Hematopoietic multipotent progenitor cell treated with erythropoietin and hydrocortisone succinate and interleukin-3 and kit ligand, for 15 days (in vitro differentiated cells): Measurements from ENCODE around the gene CYP4F8.
A peak's percentile ranks its signal among the peaks of the same experiment; 100 is the strongest.
"Not testable (repeated sequence)": the region's sequence is repeated elsewhere in the genome, so short reads cannot be mapped to it uniquely, and the experiment has no call there.

Source experiments
- DNase-seq: peaks from one replicate; pipeline ENCODE4 v3.0.0-alpha.2; 2015; ENCODE audit warnings: low spot score

CYP4F8 gene, protein sequence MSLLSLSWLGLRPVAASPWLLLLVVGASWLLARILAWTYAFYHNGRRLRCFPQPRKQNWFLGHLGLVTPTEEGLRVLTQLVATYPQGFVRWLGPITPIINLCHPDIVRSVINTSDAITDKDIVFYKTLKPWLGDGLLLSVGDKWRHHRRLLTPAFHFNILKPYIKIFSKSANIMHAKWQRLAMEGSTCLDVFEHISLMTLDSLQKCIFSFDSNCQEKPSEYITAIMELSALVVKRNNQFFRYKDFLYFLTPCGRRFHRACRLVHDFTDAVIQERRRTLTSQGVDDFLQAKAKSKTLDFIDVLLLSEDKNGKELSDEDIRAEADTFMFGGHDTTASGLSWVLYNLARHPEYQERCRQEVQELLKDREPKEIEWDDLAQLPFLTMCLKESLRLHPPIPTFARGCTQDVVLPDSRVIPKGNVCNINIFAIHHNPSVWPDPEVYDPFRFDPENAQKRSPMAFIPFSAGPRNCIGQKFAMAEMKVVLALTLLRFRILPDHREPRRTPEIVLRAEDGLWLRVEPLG

DNA sequence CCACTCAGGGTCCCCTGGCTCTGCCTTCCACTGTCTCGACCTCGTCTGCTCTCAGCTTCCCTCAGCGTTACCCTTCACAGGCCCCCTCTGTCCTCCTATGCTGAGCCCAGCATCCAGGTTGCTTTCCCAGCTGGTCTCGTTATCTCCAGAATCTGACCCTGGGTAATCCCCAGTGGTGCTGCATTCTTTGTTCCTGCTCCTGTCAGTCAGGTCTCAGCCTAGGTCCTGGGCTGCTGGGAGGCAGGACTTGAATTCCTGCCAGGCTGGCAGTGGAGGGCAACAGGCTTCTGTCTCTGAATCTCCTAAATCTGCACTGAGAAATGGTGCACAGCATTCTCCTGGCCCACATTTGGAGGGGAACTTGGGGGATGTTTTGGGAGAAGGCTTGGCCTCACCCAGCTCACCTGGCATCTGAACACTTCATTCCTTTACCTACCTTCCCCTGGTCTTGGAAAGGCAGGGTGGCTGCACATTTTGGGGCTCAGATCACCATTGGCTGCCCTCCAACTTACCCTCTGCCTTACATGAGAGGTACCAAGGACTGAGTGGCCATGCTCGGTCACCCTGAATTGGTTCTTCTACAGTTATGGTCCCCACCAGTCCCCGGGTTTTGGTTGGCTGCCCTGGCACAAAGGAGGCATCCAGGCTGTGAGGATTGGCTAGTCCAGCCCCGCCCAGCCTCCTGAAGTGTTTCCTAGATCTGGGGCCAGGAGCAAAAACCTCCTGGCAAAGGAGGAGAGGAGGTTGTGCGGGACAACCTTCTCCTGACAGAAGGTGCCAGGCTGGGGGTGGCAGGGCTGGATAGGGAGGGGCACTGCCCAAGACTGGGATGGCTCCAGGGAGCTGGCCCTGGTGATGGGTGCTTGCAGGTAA lies at the start of gene CYP4F8:
TSS of gene CYP4F8 (plus strand) at position 712 of the 873 bp plus-strand sequence. CDS start 399 bp downstream, outside the sequence.
- no peak for DNase-seq

DNA sequence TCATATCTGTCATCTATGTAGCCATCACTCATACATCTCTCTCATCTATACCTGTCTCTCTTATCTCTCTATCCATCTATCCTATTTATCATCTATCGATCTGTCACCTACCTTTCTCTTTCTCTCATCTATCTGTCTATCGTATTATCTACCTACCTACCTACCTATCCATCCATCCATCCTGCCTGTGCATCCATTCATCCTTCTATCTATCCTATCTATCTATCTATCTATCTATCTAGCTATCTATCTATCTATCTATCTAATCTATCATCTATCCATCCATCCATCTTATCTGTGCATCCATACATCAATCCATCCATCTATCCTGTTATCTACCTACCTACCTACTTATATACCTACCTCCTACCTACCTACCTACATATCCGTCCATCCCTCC lies 44.6 kb upstream of the CYP4F8 start:
- no peak for DNase-seq

DNA sequence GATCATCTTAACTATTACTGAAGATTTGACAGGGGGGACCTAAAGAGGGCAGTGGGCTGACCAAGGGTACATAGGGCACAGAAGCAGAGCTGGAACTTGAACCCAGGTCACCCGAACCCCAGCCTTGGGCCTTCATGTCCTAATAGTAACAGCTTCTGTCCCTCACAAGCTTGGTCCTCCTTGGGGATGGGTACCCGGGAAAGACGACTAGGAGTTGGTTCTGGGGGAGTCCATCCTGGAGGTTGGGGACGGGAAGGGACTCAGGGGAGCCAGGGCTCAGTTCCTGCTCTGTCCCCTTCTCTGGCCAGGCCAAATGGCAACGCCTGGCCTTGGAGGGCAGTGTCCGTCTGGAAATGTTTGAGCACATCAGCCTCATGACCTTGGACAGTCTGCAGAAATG lies 39.6 kb upstream of the CYP4F8 start:
- DNase-seq, result no peak

DNA sequence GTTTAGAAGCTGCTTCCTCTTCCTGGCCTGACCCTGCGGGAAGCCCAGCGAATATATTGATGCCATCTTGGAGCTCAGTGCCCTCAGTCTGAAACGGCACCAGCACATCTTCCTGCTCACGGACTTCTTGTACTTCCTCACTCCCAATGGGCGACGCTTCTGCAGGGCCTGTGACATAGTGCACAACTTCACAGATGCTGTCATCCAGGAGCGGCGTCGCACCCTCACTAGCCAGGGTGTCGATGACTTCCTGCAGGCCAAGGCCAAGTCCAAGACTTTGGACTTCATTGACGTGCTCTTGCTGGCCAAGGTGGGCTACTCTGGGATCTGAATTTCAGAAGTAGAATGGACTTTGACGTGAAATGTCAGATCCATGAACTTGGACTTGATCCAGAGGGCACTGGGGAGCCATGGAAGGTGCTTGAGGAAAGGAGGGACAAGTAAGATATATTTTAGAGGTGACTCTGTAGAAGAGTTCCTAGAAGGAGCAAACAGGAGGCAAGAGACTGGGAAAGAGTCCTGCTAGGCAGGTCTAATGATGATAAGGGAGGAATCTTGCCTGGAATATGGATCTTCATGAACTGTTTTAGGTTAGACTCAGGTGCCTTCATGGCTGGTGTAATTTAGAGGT lies 38.4 kb upstream of the CYP4F8 start:
- no peak for DNase-seq

DNA sequence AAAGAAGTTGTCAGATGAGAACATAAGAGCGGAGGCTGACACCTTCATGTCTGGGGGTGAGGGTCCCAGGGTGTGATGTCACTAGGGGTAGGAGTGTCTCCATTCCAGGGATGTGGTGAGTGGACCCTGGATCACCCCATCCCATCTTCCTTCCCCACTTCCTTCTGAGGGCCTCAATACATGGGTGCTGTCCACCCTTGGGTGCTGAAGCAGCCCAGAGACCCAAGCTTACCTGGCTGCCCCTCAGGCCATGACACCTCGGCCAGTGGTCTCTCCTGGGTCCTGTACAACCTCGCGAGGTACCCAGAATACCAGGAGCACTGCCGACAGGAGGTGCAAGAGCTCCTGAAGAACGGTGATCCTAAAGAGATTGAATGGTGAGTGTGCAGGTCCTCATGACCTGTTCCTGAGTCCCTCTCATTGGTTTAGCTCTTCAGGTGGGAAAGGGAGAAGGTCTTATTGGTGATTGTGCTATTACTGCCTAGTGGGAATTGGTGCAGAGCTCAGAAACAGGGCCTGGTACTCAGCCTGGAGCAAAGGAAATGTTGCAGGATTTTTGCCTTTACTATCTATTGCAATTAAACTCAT lies 37.7 kb upstream of the CYP4F8 start:
- no peak for DNase-seq

DNA sequence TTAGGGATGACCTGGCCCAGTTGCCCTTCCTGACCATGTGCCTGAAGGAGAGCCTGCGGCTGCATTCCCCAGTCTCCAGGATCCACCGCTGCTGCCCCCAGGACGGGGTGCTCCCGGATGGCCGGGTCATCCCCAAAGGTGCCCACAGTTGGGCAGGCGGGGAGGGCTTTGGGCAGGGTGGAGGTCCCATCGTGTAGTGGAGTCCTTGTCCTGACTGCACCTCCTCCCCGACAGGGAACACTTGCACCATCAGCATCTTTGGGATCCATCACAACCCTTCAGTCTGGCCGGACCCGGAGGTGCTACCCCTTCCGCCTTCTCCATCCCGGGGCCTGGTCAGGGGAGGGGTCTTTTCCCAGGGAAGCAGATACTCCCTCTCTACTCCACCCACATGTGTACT lies 31.7 kb upstream of the CYP4F8 start:
- no peak for DNase-seq

DNA sequence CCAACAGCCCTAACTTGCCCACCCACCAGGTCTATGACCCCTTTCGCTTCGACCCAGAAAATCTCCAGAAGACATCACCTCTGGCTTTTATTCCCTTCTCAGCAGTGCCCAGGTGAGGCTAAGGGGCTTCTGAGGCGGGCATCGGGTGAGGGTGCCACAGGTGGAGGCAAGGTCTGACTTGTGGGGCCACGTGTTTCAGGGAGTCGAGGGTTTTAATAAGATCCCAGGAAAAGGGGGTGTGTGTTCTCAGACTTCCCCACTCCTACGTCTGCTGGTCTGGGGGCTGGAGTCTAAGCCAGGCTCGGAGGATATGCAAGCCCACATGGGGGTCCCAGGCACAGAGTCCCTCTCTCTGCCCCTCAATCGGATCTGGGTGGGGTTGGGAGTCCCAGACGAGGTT lies 30.9 kb upstream of the CYP4F8 start:
- DNase-seq, result no peak

DNA sequence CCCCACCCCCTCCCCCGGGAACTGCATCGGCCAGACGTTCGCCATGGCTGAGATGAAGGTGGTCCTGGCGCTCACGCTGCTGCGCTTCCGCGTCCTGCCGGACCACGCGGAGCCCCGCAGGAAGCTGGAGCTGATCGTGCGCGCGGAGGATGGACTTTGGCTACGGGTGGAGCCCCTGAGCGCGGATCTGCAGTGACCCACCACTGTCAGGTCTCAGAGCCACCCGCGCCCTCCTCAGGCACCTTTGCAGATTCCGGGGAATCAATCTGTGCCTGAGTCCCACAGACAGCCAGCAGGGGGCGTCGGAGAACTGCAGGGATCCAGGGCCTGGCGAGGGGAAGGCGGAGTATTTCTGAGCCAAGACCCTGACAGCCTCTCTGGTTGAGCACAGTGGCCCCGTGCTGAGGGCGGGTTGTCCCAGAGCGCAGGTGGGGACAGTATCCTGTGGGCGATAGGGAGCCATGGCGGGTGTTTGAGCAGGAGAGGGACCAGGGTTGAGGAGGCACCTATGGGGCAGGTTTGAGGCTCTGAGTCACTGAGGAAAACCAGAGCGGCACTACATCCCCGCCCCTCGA lies 30.4 kb upstream of the CYP4F8 start:
- peak; percentile 68 for DNase-seq

DNA sequence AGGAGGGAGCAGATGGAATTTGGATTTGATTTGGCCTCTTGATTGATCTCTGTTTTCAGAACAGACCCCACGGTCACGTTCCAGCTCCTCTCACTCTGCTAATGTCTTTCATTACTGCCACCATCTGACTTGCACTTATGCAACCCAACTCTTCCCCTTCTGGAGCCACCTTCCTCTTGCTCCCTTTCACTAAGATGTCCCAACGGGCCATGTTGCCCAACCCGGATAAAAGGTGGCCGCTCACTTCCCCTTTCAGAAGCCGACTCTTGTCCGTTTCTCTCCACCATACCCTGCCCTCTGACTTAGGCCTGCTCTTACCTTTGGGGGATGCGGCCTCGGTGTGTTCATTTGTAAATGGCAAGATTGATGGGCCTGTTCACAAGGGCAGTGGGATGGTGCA lies 27.4 kb upstream of the CYP4F8 start:
- no peak for DNase-seq

DNA sequence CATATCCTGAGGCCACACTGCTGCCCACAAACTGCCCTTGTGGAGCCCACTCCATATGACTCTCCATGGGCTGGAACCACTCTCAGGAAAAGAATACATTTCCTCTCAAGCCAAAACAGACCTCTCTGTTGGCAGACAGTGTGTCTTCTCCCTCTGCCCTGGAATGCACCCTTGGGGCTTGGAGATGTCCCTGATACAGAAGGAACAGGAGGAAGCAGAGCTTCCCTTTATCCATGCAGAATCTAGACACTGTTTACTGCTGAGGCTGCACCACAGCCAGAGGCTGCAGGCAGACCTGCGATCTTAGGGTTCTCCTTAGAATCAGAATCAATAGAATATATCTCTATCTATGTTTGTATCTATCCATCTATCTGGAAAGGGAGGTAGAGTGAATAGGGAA lies 26.8 kb upstream of the CYP4F8 start:
- DNase-seq, result no peak

DNA sequence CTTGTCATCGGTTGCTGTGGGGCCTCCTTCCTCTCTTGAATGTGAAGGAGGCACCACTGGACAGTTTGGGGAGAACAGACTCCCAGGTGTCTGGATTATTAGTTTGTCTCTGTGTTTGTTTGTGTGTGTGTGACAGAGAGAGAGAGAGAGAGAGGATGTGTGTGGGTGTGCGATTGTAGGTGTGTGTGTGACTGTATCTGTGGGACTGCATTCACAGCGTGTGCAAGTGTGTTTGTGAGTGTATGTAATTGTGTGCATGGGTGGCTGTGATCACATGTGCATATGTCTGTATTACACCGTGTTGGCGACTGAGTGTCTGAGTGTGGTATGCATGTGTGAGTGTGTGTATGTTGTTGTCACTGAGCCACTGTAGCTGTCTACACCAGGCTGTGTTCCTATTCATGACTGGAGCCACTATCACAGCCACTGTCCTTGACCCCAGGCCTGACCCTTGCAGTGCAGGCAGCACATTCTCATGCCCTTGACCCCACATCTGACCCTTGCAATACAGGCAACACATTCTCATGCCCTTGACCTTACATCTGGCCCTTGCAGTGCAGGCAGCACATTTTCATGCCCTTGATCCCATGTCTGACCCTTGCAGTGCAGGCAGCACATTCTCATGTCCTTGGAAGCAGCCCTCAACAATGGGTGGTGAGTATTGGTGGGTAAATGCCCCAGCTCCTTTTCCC lies 25.1 kb upstream of the CYP4F8 start:
- no peak for DNase-seq

DNA sequence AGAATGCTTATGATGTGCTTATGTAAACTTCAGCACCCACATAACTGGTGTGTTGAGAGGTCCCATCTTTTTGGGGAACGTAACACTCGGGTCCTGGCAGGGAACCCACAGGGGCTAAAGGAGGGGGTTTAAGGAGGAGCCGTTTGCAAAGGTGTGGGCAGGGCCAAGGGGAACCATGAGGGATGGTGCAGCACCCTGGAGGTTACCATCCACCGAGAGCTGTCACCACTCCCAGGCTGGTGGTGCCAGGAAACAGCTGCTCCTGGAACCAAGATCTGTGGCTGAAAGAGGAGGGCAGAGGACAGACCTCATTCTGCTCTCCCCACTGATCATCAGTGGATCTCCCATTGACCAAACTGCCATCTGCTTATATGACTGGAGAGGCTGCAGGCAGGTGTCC lies 23.2 kb upstream of the CYP4F8 start:
- DNase-seq, result no peak

DNA sequence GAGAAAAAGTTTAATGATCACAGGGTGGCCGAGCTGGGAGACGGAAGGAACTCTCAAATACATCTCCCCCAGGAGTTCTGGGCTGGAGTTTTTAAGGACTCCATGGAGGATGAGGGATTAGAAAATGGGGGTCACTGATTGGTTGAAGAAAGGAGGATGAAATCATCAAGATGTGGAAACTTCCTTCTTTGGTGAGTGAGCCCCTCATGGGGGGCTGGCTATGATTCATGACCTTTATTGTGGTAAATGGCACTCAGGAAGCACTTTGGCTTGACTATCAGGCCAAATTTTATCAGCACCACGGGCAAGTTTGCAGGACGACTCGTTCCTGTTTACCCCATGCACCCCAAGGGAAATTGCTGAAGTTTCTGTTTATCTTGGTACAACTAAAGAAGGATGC lies 22.5 kb upstream of the CYP4F8 start:
- not testable (repeated sequence) for DNase-seq

DNA sequence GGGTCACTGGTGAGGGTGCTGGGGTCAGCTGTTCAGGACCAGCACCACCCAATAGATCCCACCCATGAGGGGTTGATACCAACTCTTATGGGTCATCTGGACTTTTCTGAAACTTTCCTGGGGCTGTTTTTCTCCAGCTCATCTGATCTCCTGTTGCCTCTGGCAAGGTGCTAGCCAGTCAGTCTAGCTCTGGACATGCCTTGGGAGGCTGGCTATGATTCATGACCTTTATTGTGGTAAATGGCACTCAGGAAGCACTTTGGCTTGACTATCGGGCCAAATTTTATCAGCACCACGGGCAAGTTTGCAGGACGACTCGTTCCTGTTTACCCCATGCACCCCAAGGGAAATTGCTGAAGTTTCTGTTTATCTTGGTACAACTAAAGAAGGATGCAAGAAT lies 21.3 kb upstream of the CYP4F8 start:
- DNase-seq, result not testable (repeated sequence)

DNA sequence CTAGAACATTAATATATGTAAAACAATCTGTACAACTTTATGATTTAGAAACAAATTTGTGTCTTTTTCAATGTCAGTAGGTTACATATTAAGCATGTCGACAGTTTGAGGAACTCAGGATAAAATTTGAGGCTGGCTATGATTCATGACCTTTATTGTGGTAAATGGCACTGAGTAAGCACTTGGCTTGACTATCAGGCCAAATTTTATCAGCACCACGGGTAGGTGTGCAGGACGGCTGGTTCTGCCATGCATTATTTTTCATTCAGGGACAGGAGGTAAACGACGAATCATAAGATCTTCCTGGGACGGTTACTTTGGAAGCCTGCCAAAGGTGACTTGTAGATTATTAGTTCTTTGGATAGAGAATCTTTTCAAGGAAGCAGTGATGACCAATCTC lies 19.9 kb upstream of the CYP4F8 start:
- no peak for DNase-seq

DNA sequence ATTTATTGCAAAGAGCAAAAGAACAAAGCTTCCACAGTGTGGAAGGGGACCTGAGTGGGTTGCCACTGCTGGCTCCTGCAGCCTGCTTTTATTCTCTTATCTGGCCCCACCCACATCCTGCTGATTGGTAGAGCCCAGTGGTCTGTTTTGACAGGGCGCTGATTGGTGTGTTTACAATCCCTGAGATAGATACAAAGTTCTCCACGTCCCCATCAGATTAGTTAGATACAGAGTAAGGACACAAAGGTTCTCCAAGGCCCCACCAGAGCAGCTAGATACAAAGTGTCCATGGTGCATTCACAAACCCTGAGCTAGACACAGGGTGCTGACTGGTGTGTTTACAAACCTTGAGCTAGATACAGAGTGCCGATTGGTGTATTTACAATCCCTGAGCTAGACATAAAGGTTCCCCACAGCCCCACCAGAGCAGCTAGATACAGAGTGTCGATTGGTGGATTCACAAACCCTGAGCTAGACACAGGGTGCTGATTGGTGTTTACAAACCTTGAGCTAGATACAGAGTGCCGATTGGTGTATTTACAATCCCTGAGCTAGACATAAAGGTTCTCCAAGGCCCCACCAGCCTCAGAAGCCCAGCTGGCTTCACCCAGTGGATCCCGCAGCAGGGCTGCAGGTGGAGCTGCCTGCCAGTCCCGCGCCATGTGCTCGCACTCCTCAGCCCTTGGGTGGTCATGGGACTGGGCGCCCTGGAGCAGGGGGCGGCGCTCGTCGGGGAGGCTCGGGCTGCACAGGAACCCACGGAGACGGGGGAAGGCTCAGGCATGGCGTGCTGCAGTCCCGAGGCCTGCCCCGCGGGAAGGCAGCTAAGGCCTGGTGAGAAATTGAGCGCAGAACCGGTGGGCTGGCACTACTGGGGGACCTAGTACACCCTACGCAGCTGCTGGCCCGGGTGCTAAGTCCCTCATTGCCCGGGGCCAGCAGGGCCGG lies 6.8 kb upstream of the CYP4F8 start:
- DNase-seq, result not testable (repeated sequence)

DNA sequence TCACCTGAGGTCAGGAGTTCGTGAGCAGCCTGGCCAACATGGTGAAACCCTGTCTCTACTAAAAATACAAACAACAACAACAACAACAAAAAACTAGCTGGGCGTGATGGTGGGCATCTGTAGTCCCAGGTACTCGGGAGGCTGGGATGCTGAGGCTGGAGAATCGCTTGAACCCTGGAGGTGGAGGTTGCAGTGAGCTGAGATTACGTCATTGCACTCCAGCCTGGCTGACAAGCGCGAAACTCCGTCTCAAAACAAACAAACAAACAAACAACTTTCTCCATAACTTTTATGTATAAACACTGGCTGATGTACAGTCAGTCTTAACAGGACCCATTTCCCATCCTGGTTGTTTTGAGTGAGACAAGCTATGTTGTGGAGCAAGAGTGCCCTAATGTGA lies 5.8 kb upstream of the CYP4F8 start:
- DNase-seq, result no peak

DNA sequence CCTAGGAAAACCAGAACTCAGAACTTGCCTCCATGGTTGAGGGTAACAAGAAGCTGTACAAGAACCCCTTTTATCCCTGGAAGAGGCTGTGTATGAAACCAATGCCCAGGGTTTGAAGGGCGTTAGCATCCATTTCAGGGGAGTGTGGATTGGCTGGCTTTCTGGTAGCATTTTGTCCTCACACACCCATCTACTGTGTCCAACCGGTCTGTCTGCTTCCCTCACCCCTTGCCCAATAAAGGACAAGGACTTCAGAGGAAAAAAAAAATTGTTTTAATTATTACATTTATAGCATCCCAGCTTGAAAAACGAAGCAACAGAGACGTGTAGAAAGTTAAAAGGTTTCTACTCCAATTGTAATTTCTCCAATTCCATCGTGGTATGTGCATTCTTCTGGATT lies 2.7 kb upstream of the CYP4F8 start:
- DNase-seq, result no peak

DNA sequence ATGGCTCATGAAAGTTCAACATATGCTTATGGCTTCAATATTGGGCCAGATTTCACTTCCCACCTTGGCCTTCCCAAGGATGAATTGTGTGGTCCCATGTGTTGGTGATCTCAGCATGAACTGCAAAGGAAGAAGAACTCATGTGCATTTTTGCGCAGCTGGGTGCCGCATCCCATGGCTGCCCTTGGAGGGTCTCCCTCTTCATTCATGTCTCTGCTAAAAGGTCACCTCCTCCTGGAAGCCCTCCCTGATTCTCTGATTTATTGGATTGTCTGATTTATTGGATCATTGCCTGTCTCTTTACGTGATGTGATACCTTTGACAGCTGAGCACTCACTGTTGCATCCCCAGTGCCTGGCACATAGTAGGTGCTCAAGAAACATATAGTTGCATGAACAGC lies 1.7 kb upstream of the CYP4F8 start:
- no peak for DNase-seq

DNA sequence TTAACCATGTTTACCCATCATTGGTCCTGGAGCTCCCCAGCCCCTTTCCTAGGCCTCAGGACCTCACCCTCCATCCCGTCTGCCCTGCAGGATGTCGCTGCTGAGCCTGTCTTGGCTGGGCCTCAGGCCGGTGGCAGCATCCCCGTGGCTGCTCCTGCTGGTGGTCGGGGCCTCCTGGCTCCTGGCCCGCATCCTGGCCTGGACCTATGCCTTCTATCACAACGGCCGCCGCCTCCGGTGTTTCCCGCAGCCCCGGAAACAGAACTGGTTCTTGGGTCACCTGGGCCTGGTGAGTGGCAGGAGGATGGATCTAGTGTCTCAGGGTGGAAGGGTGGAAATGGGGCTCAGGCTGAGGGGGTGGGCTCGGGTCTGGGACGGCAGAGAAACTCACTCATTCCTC lies 508 bp downstream of the CYP4F8 start:
- no peak for DNase-seq
